ENCODE data around the gene SLC6A17.
A peak's percentile ranks its signal among the peaks of the same experiment; 100 is the strongest.

The SLC6A17 gene

DNA sequence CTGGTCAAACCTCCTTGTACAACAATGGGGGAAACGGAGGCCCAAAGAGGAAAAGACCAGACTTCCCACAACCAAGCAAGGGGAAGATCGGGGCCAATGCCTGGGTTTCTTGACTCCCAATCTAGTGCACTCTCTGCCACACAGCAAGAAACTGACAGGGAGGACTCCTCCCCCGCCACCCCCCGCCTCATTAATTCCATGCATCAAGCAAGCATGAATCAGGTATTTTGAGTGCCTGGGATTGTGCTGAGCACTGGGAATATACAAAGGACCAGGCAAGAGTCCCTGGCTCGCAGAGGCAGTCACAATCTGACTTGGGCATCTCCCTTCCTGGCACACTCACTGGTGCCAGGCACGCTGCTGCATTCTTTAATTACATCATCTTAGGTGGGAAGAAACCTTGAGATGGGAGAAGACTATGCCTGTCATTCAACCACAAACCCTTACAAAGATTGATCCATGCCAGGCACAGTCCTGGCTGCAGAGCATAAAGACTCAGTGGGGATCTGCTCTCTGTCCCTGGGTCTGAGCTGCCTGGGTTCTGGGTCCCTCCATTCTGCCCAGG is 55.4 kb downstream of the SLC6A17 start:
- DNase-seq: no peak

DNA sequence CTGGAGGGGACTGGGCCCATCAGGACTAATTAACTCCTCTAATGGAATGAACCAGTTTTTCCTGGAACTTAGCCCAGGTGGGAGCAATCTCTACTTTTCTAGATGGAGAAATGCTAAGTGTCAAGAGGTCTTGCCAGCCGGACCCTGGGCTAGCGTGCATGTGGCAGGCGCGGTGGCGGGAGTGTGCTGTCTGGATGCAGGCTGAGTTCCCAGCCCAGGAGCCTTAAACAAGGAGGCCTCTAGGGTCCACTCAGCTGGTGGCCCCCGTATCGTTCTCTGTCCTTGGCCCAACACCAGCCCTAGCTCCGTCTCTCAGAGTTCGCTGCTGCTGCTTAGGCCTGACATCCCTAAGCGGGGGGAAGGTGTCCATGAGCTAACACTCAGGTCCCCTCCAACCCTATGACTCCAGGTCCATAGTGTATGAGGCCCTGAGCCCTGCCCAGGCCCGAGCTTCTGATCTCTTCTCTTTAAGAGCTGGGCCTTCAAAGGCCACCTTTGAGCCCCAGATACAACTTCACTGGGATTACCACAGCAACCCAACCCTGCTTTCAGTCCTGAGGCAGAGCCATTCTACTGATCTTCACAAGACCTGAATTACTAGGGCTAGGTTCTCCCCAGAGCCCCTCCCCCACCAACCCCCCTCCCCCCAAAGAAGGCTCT is 56.1 kb downstream of the SLC6A17 start:
- no peak for DNase-seq

- DNase-seq: peak; percentile 62
These were observed 57.5 kb downstream of the SLC6A17 start for GRCh38 chr1:110207831-110208230.

DNA sequence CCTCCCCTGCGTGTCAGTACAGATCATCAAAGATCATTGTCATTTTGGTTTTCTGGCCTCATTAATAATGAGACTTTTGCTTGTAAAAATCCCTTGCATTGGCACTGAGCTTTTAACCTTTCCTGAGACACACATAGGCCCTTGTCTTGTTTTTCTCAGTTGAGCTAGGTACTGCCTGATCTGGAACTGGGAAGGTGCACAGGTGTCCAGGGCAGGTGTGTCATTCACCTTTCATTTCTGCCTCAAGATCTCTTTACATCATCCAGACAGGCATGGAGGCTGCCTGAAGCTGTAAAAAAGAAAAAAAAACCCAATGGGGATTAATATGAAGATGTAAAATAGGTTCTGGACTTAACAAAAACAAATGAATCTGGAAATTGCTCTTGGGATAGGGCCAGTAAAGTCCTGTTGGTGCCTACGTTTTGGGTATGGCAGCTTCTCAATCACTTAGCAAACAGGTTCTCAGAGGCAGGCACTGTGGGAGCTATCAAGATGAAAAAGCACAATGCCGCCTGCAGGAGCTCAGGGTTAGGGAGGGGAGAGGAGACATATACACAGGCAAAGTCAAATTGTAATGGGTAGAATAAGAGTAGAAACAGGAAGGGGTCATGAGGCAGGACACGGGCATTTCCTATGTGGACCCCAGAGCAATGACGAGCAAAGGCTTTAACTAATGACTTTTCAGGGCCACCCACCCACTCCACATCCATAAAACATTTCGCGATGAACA is 58.8 kb downstream of the SLC6A17 start:
- DNase-seq: no peak

DNA sequence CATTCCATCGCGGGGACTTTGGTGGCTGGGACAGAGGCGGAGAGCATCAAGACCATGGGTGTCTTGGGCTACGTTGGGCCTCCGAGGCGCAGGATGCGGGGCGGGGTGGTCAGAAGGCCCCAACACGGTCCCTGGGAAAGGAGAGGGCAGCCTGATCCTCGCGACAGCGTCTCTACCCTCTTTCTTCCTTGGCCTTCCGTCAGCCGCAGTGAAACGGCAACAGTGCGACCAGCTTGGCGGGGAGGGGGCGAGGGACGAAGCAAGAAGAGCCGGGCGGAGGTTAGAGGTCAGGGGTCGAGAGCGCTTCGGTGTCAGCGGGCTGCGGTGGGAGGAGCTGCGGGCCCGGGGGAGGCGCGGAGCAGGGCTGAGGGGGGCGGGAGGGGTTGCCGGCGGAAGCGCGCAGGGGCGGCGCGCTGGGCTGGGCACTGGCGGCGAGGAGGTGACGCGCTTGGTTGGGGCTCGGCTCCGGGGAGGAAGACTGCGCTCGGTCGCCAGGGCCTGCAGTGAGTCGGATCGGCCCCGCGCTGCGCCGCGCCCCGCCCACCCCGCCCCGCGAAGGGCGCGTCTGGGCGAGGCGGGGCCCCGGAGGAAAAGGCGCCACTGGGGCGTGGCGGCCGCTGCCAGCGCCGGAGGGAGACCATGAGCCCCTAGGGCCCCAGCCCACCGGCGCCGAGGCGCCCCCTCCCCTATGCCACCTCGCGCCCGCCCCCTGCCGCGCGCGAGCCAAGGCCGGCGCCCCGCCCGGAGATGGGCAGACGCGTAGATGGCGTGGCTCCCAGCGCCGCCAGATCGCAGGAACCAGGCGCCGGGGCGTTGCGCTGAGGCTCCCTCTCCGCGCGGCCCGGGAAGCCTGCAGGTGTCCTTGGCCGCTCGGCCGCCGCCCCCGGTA is 59.7 kb downstream of the SLC6A17 start, which contains the start of gene KCNC4:
TSS of gene KCNC4 (plus strand) at position 600 of the 889 bp plus-strand sequence. CDS start 1,186 bp downstream, outside the sequence.
- peak; percentile 90 for DNase-seq

DNA sequence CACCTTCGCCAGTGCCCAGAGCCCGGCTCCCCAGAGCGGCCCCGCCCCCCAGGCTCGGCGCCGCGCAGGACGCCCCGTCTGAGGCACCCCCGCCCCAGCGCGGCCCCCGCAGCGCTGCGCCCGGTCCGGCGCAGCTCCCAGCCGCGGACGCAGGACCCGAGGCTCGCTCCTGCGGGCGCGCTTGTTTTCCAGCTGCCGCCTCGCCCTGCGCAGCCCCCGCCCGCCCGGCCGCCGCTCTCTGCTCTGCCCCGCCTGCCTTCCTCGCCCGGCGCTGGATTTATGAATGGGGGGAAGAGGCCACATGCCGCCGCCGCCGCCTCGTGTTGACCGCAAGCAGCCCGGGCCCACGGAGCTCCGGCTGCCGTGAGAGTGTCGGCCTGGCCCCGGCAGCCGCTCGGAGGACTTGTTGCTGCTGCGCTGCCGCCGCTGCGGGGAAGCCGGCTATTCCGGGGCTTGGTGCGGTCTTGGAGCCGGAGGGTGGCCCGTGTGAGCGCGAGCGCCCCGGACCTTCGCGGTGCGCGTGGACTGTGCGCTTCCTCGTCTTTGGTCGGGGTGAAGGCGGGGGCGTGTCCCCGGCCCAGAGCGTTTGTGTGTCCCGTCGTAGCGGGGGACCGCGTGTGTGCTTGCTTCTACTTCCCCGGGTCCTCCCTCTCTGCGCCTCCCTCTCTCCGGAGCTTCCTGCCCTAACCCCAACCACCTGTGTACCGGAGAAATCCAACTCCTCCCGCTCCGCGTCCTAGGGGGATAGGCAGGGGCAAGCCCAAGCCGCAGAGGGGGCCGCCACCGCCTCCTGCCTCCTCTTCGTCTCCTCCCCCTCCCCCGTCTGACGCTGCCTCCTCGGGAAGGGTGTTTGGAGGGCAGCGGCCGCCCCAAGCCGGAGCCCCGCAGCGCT is 60.6 kb downstream of the SLC6A17 start:
- DNase-seq: peak; percentile 33

DNA sequence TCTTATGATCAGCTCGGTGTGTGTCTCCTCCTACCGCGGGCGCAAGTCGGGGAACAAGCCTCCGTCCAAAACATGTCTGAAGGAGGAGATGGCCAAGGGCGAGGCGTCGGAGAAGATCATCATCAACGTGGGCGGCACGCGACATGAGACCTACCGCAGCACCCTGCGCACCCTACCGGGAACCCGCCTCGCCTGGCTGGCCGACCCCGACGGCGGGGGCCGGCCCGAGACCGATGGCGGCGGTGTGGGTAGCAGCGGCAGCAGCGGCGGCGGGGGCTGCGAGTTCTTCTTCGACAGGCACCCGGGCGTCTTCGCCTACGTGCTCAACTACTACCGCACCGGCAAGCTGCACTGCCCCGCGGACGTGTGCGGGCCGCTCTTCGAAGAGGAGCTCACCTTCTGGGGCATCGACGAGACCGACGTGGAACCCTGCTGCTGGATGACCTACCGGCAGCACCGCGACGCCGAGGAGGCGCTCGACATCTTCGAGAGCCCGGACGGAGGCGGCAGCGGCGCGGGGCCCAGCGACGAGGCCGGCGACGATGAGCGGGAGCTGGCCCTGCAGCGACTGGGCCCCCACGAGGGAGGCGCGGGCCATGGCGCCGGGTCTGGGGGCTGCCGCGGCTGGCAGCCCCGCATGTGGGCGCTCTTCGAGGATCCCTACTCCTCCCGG is 61.3 kb downstream of the SLC6A17 start:
- peak; percentile 18 for DNase-seq

DNA sequence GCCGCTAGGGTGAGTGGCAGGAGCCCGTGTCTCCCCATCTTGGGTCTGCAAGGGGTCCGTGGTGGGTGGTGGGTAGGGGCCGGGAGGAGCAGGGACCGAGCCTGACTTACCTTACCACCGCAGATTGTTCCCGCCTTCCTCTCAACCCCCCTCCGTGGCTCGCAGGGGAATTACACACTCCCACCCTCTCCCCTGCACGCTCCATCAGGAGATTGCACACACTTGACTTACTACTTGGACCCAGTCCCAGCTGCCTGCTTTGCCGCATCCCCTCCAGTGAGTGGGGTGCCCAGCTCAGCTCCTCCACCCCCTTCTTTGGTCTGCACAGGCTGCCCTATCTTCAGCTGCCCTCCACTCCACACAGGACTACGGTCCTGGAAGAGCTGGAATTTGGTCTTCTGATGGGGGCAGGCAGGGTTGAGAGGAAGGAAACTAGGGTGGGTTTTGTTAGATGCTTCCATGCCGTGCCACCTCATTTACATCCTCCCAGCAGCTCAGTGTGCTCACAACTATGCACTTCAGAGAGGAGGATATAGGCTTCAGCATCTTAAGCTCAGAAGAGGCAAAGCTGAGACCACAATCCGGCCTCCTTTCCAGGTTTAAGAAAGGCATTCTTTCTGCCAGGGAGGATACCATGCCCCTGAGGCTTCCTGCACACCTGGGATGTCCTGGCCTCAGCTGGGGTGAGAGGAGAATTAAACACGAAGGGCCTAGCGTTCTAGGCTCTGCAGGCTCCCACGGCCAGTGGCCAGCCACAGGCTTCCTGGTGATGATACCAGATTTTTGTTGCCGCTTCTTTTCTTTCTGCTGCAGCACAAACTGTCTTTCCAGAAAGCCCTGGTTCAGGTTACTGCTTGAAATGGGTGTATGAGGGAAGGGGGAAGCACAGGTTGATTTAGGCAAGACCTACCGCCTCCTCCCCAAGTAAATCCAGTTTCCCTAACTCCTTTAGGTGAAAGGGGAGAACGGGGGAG is 62.2 kb downstream of the SLC6A17 start:
- no peak for DNase-seq

GRCh38 chr1:110213143-110213540 is 62.8 kb downstream of the SLC6A17 start:
- no peak for DNase-seq

DNA sequence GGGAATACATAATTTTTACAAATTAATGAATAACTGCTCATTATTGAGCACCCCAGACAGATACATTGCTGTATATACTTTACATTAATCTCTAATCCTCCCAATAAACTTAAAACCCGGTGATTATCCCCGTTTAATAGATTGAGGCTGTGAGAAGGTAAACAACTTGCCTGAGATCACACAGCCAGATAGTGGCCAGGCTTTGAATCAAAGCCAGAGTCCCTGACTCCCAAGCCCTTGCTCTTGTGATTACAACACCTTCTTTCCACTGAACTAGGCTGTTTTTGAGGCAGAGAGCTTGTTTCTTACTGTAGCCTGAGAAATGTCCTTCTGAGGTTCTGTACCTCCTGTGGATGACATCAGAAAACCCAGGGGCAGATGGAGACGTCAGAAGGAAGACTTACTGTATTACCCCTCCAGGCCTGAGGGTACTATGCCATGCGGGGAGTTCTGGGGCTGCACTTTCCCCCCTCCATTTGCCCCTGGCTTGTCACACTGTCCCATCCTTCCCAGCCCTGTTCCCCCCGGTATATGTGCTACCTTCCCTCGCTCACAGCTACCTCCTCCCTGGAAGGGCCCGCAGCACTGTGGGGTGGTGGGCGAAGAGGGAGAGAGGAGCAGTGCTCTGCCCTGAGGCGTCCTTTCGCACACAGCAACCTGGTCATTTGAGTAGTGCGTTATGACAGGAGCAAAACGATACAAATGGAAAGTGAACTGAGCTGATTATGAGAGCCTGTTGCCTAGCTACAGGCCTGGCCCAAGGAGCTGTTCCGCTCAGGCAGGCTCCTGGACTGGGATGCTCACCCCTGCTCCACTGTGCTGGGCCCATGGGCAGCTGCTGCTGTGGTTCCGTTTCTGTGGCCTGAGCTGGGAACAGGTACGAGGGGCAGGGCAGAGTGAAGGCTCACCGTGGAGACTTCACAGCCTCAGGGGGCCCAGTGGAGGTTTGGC is 64.4 kb downstream of the SLC6A17 start:
- DNase-seq: no peak

DNA sequence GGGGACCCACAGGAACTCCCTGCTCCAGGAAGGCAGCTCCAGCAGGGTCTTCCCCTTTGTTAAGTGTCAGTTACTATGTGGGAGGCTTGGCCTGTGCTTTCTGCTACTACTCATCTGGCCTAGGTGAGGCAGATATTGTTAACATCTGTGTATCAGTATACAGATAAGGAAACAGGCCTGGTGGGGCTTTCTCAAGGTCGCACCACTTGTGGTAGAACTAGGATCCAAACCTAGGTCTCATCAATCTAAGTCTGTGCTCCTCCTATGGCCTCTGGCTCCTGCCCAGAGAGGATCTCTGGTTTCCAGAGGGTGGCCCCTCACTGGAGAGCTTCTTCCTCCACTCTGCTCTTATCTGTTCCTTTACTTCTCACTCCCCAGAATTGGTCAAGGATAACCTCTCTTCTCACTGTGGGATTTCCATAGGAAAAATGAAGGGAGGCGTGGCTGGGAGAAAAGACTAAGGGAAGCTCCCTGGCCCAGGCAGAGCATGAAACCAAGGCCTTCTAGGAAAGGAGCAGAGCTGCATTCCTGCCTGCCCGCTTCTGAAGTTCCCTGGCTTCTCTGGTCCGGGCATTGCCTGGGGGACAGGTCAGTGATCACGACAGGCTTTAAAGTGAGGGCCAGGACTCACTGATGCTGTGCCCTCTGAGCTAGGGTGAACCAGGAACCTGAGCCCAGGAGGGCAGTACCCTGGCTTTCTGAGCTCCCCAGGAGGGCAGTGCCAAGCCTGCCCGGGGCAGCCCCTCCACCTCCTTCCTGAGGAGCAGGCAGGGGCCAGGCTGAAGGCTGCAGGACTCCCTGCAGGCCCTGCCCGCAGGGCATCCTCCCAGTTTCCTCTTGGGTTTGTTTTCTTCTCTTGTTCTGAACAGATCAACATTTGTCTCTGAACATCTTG is 65.6 kb downstream of the SLC6A17 start:
- no peak for DNase-seq

- no peak for DNase-seq
These were observed 66.7 kb downstream of the SLC6A17 start for GRCh38 chr1:110216844-110217444.

GRCh38 chr1:110218137-110218536 is 67.8 kb downstream of the SLC6A17 start:
- DNase-seq: no peak

DNA sequence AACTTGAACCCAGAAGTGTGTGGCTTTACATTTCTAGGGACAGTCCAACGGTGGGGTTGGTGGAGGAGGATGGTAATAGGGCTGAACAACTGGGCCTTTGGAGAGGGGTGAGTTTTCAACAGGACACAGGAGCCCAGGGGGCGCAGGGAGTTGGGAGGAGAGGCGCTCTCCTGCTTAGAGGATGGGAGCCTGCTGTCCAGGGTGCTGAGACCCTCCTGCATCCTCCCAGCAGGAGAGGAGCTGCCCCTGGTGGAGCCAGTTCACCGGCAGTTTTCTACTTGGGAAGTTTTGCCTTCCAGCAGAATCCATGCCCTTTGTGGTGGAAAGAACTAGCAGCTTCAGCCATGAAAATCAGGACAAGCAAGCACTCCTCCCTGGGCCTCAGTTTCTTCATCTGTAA is 68.4 kb downstream of the SLC6A17 start:
- DNase-seq: no peak

DNA sequence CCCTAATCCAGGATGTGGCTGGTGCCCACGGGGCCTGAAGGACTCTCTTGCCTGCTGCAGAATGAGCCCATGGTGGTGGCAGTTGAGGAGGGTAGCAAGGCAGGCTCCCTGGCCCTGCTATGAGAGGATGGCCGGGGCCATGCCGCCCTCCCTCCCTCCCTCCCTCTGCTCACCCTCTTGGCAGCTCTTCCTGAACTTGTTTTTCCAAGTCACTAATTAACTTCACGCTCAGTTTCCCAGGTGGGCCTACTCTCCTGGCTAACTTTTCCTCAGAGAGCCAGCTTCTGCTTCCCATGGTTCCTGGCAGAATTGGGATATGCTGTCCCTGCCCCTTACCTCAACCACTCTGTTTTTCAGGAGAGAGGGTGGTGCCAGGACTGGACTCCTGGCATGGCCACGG is 70.0 kb downstream of the SLC6A17 start:
- DNase-seq: no peak

- DNase-seq: no peak
These were observed 70.8 kb downstream of the SLC6A17 start for GRCh38 chr1:110221119-110221518.

DNA sequence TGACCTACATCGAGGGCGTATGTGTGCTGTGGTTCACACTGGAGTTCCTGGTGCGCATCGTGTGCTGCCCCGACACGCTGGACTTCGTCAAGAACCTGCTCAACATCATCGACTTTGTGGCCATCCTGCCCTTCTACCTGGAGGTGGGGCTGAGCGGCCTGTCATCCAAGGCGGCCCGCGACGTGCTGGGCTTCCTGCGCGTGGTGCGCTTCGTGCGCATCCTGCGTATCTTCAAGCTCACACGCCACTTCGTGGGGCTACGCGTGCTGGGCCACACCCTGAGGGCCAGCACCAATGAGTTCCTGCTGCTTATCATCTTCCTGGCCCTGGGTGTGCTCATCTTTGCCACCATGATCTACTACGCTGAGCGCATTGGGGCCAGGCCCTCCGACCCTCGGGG is 72.8 kb downstream of the SLC6A17 start:
- no peak for DNase-seq

- no peak for DNase-seq
These were observed 73.3 kb downstream of the SLC6A17 start for GRCh38 chr1:110223581-110223980.
